T-helper 22 cell (primary cell): Measurements from ENCODE around the gene NCDN.
"Not testable (repeated sequence)": the region's sequence is repeated elsewhere in the genome, so short reads cannot be mapped to it uniquely, and the experiment has no call there.

Source experiments
- DNase-seq: peaks from one replicate; pipeline ENCODE4 v3.0.0-alpha.2; 2020; ENCODE audit warnings: low read depth

The NCDN gene

GRCh38 chr1:35569936-35570335 lies 12.3 kb downstream of the NCDN start:
- no peak for DNase-seq

GRCh38 chr1:35570589-35571137 lies 13.1 kb downstream of the NCDN start:
- no peak for DNase-seq

GRCh38 chr1:35571263-35571662 lies 13.7 kb downstream of the NCDN start:
- no peak for DNase-seq

- no peak for DNase-seq
Measured at GRCh38 chr1:35572296-35572695, 14.7 kb downstream of the NCDN start.

- DNase-seq, result no peak
Measured at GRCh38 chr1:35573198-35574124, 15.9 kb downstream of the NCDN start, which contains the start of gene TFAP2E. Gene TFAP2E, plus strand, starts transcription at chr1:35573314. Its CDS starts 264 bp downstream, at chr1:35573578.

- DNase-seq, result no peak
Measured at GRCh38 chr1:35574125-35574654, 16.6 kb downstream of the NCDN start.

GRCh38 chr1:35574655-35575415 lies 17.2 kb downstream of the NCDN start:
- DNase-seq, result no peak

- no peak for DNase-seq
Measured at GRCh38 chr1:35575416-35575958, 17.9 kb downstream of the NCDN start.

GRCh38 chr1:35576061-35576765 lies 18.6 kb downstream of the NCDN start:
- no peak for DNase-seq

- not testable (repeated sequence) for DNase-seq
Measured at GRCh38 chr1:35576766-35577070, 19.1 kb downstream of the NCDN start.

- DNase-seq, result no peak
Measured at GRCh38 chr1:35577071-35577998, 19.7 kb downstream of the NCDN start.

- DNase-seq, result no peak
Measured at GRCh38 chr1:35580949-35581388, 23.4 kb downstream of the NCDN start.

GRCh38 chr1:35581621-35582020 lies 24.0 kb downstream of the NCDN start:
- not testable (repeated sequence) for DNase-seq

GRCh38 chr1:35585281-35585680 lies 27.7 kb downstream of the NCDN start:
- no peak for DNase-seq

GRCh38 chr1:35585805-35586204 lies 28.2 kb downstream of the NCDN start:
- DNase-seq, result not testable (repeated sequence)

GRCh38 chr1:35586808-35587207 lies 29.2 kb downstream of the NCDN start:
- no peak for DNase-seq

- no peak for DNase-seq
Measured at GRCh38 chr1:35587736-35588135, 30.1 kb downstream of the NCDN start.

- DNase-seq, result no peak
Measured at GRCh38 chr1:35588197-35588910, 30.8 kb downstream of the NCDN start.

GRCh38 chr1:35589516-35590427 lies 32.2 kb downstream of the NCDN start:
- DNase-seq, result no peak
